ENCODE measurements around the gene LRFN2.

The LRFN2 gene

DNA sequence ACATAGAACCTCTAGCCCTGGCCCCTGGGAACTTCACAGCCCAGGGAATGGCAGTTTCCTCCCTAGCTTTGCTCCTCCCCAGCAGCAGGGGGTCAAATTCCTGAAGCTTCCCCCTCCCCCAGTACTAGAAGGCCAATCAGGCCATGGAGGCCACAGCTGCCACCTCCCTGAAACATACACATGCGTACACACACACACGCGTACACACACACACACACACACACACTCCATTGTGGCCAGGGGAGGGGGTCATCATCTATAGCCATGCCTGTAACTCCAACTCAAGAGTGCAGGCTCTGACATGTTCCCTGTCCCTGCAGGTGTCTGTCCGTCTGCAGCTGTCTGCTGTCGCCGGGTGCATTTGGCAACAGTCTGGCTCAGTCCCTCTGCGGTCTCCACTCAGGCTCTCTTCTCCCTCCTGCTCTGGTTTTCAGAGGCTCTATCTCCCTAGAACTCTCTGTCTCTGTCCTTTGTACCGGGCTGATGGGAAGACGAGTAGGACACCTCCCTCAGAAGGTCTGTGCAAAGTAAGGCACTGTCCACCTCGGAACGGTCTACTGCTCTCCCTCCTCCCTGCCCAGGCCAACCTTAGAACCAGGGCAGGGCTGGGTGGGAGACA, 1.4 kb downstream of the LRFN2 start:
- no peak for DNase-seq

DNA sequence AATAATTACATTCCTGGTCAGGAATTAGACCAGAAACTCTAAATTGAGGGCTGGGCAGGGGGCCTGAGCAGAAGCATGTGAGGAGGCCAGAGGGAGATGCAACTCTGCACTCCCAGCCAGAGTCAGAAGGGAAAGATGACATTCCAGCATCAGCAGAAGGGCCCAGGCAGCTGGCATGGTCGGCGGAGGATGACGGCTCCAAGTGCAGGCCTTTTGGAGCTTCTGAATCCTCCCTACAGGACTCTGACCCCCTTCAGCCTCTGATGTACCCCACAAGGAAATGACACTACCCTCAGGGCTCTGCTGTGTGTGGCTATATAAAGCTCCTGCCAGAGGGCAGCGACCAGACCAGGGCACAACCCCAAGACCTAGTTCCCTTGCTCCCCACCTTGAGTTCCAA, 1.9 kb downstream of the LRFN2 start:
- DNase-seq = no peak

DNA sequence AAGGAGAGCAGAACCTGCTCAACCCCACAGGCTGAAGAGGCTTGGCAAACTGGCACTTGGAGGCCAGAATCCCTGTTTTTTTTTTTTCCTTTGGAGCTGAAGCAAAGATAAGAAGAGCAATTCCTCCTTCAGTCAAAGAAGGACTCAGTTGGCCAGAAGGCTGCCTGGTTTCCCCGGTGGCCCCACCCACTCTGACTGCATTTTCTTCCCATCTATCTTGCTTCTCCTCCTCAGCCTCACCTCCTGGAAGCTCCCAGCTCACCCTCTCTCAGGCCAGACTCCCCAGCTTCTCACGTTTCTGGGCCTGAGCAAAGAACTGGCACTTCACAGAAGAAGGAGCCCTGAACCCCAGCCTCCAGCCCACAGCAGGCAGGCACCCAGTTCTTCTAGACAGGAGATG, 2.4 kb downstream of the LRFN2 start:
- DNase-seq = no peak

DNA sequence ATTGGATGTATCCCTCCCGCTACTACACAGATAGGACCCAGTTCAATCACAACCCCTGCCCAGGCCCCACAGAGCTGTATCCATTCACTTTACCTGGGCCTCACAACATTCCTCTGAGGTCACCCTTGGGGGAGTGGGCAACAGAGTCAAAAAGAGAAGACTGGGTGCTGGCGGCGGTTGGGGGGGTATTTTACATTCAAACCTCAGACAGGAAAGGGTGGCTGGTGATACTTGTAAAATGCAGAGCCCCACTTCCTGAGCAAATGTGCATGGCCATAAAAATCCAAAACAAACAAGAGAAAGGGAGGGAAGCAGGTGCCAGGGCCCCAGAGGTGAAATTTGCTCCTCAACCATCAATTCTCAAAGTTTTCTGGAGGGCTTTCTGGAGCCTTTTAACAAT, 3.5 kb downstream of the LRFN2 start:
- DNase-seq = no peak

DNA sequence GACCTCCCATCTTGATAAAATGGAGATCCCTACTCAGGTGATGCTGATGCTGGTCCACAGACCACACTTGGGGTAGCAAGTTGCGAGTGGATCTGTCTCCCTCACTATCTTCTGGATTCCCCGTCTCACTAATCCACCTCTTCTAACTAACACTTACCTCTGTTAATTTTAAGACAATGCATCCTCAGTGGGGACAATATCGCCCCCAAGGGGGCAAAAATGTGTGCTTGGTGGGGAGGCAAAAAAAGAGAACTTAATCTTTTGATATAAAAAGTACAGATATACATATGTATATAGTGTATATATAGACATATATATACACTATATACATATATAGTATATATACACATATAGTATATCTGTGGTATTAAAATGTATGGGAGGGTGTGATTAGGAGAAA, 4.3 kb downstream of the LRFN2 start:
- no peak for DNase-seq

DNA sequence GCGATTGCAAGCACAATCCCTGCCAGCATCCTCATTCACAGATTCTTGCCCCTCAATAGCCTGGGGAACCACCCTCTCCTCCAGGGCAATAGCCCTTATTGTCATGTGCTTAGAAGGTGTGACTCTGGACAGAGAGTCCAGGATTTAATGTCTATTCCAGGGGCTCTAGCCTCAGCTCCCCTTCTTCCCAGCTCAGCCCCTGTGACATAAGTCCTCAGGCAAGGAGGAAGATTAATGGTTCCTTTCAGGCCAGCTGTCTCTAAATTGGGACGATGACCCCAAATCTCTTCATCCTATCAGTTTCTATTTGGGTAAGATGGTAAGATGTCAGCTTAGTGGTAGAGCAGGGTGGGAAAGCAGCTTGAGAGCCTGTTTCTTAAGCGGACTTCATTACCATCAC, 8.1 kb downstream of the LRFN2 start:
- no peak for DNase-seq

DNA sequence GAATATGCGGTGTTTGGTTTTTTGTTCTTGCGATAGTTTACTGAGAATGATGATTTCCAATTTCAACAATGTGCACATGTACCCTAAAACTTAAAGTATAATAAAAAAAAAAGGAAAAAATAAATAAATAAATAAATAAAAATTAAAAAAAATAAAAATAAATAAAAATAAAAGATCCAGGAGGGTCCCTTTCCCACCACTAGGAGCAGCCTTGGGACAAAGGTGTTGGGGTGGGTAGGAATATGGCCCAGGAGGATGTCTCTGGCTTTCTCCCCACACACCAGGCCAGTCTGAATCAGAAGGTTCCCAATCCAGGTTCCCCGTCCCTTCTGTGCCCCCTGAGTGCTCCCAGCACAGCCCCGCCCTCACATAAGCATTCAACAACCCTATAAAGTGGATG, 9.5 kb downstream of the LRFN2 start:
- no peak for DNase-seq

DNA sequence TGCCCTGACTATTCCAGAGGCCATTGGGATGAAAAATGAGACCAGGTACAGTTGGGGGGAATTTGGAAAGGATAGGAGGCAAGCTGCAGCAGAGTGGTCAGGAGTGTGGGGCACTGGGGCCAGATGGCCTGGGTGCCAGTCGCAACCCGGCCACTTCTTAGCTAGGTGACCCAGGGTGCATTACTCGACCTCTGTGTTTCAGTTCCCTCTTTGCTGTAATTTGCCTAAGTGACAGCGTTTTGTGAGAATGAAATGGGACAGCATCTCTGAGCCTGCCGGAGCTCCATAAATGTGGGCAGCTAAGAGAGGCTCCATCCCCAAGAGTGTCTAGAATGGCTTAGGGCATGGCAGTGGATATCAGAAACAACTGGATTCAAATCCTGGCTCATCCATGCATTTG, 13.9 kb downstream of the LRFN2 start:
- DNase-seq = no peak

DNA sequence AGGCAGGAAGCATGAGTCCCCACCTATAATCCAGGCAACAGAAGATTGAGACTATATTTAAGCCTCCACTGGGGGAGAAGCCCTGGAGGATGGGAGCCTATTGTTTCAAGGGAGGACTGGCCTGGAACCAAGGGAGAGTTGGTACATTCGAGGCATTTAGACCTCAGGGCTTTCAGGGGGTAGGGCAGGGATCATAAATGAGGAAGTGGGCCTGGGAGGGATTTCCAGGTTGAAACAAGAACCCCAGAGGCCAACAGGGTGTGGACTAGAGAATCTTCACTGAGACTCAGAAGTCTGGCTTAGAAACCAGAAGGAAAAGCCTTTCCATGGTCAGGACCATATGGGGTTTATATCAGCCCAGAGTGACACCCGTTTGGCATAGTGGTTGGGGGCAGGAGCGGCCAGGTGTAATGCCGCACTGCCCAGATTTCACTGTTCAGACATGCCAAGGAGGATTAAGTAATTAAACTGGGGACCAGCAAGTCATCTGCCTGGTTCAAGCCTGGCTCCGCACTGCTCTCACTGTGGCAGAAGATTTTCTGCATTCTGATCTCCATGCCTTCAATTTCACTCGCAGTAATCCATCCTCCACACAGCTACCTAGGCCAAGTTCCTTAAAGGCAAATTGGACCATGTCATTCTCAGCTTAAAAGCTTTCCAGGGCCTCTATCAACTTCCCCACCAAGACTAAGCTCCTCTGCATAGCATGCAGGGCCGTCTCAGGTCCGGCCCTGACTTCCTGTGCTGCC, 17.8 kb downstream of the LRFN2 start:
- no peak for DNase-seq

DNA sequence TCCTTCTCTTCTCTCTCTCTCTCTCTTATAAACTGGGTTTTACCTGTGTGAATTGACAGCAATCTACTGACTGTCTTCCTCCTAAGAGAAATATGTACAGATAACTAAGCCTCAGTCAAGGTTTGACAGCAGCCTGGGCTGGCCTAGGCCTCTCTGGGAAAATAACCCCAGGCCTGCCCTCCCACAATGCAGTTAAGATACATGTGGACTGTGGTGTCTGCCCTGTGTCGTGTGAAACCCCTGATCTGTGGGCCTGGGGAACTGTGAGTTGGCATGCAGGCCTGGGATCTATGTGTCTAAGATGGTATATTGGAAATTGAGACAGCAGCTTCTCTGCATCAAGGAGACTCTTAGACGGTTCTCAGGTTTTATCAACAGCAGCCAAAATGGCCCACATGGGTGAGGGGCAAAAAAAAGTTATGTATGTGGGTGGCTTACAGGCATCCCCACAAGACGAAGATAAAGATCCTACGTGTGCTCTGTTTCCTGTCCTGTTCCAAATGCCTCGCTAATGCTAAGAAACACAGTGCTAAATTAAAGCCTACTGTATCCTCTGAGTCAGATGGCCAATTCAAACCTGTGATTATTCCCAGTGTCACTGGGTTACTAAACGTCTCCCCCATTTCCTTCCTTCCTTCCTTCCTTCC, 19.0 kb downstream of the LRFN2 start:
- no peak for DNase-seq

DNA sequence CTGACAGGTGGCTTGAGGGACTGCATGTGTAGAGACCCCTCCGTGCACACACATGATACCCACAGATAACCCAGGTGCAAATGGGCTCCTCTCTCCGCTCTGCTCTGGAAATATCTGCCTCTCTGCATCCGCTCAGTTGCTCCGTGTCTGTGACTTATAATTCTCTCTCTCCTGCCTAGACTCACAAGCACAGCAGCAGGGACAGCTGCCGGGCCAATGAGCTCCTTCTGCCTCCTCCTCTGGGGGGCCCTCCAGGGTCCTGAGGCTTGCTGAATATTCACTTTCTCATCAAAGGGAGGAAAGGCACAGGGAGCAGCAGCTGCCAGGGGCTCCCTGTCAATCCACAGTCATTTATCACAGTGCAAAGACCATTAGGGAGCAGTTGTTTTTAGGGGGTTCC, 24.1 kb downstream of the LRFN2 start:
- no peak for DNase-seq

DNA sequence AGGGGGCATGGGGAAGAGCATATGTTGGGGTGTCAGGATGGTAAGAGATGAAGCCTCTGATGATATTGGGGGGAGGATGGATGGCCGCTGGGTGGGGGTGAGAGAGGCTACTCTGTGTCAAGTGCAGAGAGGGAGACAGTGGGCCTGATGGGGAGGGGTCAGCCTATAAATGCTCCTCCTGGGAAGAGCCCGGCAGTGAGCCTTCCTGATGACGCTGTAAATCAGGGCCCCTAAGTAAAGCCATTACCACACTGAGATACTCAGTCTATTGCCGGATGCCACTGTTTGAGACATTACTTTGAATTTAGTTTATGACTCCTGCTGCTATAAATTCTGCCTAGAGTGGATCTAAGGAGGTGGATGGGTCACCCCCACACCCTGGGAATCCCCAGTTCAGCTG, 28.1 kb downstream of the LRFN2 start:
- no peak for DNase-seq

DNA sequence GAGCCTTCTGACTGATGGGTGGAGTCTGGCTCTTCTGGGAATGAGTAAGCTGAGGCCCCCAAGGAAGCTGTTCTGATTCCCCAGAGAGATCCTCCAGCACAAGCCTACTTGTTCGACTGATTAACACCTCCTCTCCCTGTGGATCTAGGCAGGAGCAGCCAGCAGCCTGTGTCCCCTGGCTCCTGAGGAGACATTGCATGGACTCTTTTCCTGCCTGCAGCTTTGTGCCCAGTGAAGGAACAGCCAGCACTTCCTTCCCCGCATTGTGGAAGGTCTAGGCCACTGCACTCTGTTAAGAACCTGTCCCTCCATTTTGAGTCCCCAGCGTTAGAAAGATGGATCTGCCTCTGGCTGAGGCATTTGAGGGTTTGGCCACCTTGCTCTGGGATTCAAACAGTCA, 29.1 kb downstream of the LRFN2 start:
- DNase-seq = no peak

DNA sequence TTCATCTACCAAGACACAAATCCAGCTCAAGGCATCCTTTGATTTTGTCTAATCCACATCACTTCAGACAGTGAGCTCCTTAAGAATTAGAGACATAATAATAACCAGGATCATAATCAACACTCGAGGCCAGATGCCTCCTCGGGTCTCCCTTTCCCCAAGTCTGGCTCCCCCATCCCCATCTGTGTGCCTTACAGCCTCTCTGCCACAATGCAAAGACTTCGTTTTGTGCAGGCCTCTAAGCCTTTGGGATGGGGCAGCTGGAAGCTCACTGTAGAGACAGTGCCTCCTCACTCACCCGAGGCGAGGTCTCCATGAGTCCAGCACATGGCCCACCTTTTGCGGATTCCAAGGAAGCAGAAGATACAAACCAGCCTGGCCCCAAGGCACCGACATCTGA, 30.3 kb downstream of the LRFN2 start:
- no peak for DNase-seq

DNA sequence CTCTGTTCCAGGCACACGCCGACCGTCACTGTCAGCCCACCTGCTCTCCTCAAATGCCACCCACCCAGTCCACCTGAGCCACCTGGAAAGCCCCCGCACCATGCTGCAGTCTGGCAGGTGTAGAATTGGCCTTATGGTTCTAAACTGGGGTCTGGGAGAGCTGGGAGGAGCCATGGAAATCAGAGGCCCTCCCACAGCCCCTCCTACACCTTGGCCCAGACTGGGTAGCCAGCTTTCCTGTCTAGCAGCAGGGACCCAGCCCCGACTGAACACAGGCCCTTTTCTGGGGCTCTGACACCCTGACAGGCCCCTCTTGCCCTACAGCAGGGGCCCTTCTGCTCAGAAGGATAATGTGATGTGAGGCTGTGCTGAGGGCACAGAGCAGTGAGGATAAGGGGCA, 31.1 kb downstream of the LRFN2 start:
- DNase-seq = no peak

DNA sequence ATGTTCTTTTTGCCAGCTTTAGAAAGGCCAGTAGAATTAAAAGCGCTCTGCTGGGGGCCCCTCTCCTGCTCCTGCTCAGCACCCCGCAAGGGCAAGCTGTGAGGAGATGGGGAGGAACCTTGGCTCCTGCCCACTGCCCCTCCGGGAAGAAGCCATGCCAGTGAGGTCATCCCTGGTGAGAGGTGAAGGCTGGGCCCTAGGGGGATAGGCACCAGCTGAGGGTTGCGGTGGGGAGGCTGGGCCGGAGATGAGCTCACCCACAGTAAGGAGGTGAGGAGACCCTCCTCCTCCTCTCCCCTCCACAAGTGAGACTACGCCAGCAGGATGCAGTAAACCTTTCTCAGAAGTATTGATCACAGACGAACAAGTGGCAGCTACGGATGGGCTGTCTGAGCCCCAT, 32.1 kb downstream of the LRFN2 start:
- no peak for DNase-seq

DNA sequence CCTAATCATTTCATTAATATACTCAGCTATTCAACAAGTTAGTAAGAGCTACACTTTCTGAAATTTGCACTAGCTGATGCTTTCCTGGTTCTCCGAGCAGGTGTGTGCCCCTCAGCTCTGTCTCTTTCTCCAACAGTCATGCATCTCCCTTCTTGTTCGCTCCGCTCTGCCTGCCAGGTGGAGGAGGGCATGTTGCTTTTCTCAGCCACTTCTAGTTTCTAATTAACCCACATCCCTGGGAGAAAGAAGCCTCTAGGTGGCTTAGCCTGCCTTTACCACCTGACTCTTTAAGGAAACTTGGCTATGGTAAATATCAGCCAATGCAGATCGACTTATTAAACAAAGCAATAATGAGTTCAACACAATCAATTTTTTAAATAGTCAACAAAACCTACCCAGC, 34.2 kb downstream of the LRFN2 start:
- no peak for DNase-seq

DNA sequence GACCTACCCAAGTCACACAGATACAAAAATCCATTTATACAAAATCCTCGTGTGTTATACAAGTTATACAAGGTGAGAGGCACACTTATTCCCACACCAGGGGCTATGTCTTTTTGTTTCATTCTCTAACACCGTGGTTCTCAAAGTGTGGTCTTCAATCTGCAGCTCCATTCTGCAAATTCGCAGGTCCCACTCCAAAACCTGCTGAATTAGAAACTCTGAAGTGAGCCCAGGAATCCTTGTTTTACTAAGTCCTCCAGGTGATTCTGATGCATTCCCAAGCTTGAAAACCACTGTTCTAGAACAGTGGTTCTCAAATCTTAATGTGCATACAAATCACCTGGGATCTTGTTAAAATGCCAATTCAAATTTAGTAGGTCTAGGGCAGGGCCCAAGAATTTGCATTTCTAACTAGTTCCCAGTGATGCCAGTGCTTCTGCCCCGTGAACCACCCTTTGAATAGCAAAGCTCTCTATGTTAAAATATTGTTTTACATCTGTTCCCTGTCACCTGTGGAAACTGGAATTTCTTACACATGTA, 35.1 kb downstream of the LRFN2 start:
- DNase-seq = no peak

DNA sequence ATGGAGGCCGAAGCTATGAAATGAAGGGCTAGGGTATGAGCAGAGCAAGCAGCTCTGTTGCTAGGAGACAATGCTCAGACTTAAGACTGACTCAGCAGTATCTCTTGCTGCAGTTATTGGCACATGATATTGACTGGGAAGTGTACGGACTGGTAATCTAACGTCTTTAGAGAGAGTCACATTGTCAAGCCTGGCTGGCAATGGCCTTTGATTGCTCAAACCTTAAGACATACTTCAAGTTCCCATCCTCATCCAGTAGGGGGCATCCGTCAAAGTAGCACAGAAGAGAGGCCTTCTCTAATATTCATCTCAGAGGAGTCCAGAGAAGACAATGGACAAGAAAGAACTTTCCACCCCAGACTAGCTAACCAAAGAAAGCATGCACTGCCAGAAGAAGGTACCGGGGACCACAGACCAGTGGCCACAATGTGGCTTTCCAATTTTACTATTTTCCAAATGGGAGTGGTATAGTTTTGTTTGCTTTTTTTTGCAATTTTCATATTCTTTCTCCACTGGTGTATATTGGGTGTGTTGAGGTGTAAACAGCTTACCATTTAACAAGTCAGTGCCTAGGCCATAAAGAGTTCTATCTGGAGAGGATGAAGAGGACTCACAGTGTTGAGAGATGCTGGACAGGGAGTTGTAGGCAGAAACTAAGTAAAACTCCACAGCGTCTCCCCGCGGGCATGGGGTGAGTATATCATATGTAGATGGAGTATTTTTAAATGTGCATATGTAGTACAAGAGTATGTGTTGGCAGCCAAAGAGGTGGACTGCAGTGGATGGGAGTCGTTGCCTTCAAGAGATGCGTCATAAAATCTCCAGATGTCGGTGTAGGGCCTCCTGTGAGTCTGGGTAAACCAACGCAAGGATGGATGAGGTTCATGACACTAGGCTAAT, 36.7 kb downstream of the LRFN2 start:
- DNase-seq = no peak

DNA sequence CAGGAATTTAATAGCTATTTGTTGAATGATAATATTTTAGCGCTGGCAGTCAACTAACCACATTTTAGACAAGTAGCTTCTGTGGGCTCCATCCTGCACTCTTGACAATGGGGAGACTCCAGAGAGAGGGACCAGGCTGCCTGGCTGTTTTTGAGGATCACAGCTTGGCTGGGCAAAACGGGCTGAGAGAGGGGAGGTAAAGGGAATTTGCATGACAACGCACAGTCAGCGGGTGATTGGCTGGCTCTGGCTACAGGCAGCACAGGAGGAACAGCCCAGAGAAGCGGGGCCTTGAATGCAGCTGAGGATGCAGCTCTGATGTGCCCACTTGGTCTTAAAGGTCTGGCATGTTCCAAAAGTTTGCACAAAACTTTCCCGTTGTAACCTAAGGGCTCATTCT, 41.2 kb downstream of the LRFN2 start:
- no peak for DNase-seq

DNA sequence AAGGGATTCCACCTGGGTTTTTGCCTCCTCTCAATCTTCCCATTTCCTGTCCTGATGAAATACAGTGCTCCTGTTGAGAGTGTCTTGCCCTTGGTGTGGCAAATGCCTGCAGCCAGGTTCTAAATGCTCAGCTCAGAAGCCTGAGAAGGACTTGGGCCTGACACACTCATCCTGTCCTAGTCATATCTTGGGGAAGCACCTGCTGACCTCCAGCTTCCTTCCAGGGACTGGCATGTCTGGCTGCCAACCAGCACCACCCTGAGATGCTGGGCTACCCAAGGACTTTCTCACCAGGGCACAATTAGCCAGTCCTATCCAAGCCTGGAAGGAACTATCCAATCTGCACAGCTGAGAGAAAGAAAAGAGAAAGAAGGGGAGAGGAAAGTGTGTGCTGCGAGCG, 43.4 kb downstream of the LRFN2 start:
- no peak for DNase-seq

DNA sequence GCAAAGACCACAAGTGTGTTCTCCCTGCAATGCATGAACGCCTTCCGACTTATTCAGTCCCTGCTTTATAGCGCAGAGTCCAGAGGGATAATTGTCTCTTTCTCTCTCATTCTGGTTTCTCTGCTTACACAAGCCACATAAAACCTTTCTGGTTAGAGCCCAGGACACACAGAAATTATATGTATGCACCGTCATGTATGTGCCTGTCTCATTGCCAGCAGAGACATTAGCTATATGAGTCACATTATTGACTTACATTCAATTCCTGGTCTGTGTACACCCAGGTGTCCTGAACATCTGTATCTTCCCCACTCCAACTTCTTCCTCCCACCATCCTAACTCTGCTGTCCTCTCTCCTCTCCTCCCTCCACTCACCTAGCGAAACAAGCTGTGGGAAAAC, 44.0 kb downstream of the LRFN2 start:
- DNase-seq = no peak

DNA sequence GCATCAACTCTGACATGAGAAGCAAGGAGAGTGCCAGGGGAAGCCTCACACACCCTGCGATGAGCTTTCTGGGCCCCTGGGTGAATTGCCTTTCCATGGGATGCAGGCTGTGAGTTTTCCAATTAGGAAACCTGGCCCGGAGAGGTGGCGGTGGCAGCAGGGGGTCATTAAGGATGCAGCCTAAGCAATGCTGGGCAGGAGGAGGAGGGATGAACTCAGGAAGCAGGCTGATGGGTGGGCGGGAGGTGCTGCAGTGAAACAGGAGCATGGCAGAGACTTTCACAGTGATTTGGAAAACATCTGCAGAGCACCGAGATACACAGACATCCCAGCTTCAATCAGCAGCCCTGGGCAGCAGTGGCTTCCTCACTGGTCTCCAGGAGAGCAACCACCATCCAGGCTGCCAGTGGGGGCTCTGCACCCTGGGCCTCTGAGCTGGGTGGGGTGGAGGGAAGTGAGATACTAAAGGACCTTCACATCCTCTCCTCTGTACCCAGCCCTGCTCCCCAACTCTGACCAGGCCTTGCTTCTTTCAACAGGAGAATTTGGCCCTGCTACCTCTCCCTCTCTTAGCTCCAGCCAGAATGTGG, 44.9 kb downstream of the LRFN2 start:
- no peak for DNase-seq

Data from GOT3 (cell line).